ENCODE results near the gene GPM6B.
"Not testable (repeated sequence)": the region's sequence is repeated elsewhere in the genome, so short reads cannot be mapped to it uniquely, and the experiment has no call there.

The GPM6B gene

GRCh38 chrX:13761606-13762414, 55.1 kb downstream of the GPM6B start:
- peak in 1 of 3 donors; percentile 20 for DNase-seq

GRCh38 chrX:13760426-13760825, 56.5 kb downstream of the GPM6B start:
- peak in 2 of 3 donors; percentile 32 to 37 for DNase-seq

DNA sequence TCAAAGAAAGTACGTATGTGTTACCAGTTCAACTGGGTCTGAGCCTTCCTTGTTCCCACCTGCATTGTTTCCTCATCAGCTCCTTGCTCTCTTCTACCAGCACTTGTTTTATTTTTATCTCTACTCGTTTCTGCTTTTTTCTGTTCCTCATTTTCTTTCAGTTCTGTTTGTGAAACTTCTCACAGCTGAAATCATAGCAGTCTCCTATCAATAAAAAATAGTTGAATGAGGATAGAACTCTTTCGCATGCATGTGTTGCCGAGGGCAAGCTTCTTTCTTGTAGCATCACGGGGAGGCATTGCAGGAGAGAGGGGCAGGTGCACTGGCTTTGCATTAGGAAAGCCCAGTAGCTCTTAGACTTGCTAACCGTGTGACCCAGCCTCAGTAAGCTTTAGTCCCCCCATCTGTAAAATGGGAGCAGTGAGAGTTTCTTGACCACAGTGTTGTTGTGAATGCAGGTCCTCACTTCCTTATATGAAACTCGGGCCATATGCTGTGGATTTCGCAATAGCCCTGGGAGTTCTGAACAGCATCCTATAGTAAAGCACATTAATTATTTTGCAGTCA, 57.7 kb downstream of the GPM6B start:
- DNase-seq: peak; percentile 33 to 47 (median 33)

GRCh38 chrX:13756381-13756780, 60.5 kb downstream of the GPM6B start:
- DNase-seq: no peak

DNA sequence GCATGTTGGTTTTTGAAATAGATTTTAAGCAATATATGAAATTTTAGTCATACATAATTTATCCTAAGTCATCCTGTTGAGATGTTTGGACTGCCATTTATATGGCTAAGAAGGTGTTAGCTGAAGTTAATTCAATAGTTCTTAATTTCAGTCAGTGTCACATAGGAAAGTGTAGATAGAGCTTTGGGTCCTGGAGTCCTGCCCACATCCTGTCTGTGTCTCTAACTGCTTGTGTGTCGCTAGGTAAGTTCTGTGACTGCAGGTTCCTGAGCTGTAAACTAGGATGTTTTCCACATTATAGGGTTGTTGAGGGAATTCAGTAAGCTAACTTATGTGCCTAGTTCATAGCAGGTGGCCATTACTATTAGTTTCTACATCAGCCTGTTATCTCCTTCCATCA, 61.6 kb downstream of the GPM6B start:
- DNase-seq: no peak

GRCh38 chrX:13754765-13755164, 62.1 kb downstream of the GPM6B start:
- no peak for DNase-seq

- peak; percentile 37 to 60 (median 52) for DNase-seq
Observed at GRCh38 chrX:13752646-13753045, 64.2 kb downstream of the GPM6B start.

GRCh38 chrX:13752141-13752540, 64.8 kb downstream of the GPM6B start:
- no peak for DNase-seq

DNA sequence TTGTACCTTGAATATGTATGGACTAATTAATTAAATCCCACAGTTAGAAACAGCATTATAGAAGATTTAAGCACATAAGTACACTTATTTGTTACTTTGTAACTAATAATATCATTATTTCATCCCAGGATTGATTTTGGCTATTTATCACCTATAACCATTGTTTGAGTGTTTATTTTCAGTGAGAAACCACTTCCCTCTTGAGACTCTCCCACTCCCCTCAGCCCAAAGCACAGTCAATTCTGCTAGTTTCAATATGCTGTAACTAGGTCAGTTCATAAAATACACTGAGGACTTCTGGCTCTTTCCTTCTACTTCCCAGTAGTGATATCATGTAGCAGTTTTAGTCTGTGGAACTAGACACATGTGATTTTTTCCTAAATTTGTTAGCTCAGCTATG, 66.1 kb downstream of the GPM6B start:
- no peak for DNase-seq

DNA sequence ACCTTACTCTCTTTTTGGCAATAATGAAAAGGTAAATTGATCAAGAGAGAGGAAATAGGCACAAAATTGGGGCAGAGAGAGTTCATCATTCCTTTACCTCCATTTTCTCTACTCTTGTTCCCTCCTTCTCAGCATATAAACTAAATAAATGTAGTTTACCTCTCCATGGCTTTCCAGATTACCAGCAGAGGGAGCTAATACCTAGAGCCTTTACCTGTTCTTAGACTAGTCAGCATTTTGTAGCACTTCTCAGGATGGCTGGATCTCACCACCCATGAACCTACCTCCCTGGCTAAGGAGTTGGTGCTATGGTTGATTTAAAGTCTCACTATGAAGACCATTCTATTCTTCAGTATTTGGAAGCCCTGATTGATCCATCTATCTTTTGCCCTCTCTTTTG, 66.7 kb downstream of the GPM6B start:
- DNase-seq: peak in 1 of 3 donors; percentile 46

DNA sequence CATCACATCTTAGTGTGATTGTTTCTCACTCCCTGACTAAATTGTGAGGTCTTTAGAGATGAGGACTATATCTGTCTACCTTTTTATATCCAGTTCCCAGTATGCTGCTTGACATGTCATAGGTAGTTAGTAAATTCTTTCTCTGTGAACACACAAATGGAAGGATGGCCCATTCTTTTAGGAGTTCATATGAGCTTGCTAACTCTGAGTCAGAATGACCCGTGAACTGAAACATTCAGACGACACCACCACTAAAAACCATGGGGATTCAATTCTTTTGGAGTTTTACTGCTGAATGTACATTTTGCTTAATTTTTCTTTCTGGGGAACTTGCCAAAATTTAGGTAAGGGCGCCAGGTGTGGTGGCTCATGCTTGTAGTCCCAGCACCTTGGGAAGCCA, 68.4 kb downstream of the GPM6B start:
- no peak for DNase-seq

DNA sequence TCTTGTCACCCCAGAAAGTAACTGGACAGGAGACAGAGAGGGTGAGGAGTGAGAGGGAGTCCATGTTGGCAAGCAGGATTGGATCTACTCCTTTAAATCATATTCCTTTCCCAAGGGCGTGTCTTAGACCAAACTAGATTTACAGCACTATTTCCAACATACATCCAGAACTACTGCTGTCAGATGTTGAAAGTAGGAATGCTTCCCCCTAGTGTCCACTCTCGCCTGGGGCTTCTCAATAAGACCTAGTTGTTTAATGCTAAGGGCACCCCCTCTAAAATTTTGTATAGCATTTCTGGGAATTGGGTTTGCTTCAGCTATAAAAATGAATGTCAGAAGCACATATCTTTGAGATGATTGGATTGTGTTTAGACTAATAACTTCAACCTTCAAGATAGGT, 69.1 kb downstream of the GPM6B start:
- DNase-seq: peak in 2 of 3 donors; percentile 50 to 59

DNA sequence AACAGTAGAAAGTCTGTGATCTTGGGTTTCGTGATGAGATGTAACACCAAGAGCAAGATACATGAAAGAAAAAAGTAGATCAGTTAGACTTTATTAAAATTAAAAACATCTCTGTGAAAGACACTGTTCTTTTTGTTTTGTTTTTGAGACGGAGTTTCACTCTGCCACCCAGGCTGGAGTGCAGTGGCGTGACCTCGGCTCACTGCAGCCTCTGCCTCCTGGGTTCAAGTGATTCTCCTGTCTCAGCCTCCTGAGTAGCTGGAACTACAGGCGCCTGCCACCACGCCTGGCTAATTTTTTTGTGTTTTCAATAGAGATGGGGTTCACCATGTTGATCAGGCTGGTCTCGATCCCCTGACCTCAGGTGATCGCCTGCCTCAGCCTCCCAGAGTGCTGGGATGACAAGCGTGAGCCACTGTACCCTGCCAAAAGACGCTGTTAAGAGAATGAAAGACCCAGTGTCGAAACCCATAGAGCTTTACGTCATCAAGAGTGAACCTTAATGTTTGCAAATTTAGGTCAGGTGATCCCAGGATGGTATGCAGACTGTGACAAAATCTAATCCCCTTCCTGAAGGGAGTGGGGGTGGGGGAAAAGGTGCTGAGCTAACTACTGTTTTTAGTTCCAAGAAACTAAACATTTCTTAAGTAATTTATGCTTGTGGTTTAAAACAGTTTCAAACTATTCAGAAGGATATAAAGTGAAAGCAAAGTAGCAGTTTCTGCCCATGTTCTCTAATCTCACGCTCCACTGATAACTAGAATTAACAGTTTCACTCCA, 74.3 kb downstream of the GPM6B start:
- DNase-seq: peak; percentile 32 to 35 (median 33)

- no peak for DNase-seq
Observed at GRCh38 chrX:13741695-13742094, 75.2 kb downstream of the GPM6B start.

DNA sequence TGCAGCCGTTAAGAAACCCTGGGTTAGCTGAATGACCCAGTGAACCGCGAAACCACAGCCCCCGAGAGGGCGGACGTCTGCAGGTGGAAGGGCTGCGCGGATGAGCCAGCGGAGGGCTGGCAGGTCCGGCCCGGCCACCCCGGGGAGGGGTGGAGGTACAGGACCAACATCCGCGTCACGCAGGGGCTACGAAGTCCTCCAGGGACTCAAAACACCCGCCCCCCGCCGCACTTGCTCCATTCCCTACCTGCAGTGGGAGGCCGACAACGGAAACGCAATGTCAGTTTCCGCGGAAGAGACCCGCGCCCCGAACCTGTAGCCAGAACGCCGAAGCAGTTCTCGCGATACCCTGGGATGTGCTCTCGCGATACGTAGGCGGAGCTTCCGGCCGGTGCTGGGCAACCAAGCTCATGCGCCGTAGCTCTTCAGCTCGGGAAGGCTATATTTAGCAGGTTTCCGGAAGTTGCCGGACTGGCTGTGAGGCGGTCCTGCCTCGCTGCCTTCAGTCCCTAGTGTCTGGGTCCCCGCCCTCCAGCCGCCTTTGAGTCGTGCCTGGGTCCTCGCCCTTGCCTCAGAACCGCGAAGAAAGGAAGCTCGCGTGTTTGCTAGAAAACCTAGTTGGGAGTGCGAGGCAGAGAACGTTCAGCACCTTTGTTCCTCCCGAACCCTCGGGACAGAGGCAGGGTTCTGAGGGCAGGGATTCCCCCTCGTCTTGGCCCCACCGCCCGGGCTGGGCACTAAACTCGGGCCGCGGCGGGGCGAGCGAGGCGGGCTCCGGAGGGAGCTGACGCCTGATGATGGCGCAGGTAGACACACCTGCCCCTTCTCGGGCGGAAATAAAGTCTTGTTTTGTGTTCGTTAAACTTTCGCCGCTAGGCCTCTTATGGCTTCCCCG, 82.4 kb downstream of the GPM6B start, which contains the start of the genes OFD1 and TRAPPC2:
Gene OFD1 (plus strand): TSS at position 471 of the 895 bp plus-strand sequence. CDS start 324 bp downstream, at position 795.
Gene TRAPPC2 (minus strand): TSS at position 343 of the 895 bp plus-strand sequence. CDS start 14,657 bp downstream, outside the sequence.
- peak; percentile 91 to 95 (median 94) for DNase-seq

- no peak for DNase-seq
Observed at GRCh38 chrX:13733506-13733905, 83.4 kb downstream of the GPM6B start.

GRCh38 chrX:13732246-13733067, 84.4 kb downstream of the GPM6B start:
- DNase-seq: no peak

DNA sequence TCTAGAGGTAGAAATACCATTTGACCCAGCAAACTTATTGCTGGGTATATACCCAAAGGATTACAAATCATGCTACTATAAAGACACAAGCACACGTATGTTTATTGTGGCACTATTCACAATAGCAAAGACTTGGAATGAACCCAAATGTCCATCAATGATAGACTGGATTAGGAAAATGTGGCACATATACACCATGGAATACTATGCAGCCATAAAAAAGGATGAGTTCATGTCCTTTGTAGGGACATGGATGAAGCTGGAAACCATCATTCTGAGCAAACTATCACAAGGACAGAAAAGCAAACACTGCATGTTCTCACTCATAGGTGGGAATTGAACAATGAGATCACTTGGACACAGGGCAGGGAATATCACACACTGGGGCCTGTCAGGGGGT, 86.4 kb downstream of the GPM6B start:
- not testable (repeated sequence) for DNase-seq

DNA sequence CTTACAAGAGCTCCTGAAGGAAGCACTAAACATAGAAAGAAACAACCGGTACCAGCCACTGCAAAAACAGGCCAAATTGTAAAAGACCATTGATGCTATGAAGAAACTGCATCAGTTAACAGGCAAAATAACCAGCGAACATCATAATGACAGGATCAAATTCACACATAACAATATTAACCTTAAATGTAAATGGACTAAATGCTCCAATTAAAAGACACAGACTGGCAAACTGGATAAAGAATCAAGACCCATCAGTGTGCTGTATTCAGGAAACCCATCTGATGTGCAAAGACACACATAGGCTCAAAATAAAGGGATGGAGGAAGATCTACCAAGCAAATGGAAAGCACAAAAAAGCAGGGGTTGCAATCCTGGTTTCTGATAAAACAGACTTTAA, 90.3 kb downstream of the GPM6B start:
- DNase-seq: not testable (repeated sequence)

GRCh38 chrX:13724878-13725277, 92.0 kb downstream of the GPM6B start:
- not testable (repeated sequence) for DNase-seq

DNA sequence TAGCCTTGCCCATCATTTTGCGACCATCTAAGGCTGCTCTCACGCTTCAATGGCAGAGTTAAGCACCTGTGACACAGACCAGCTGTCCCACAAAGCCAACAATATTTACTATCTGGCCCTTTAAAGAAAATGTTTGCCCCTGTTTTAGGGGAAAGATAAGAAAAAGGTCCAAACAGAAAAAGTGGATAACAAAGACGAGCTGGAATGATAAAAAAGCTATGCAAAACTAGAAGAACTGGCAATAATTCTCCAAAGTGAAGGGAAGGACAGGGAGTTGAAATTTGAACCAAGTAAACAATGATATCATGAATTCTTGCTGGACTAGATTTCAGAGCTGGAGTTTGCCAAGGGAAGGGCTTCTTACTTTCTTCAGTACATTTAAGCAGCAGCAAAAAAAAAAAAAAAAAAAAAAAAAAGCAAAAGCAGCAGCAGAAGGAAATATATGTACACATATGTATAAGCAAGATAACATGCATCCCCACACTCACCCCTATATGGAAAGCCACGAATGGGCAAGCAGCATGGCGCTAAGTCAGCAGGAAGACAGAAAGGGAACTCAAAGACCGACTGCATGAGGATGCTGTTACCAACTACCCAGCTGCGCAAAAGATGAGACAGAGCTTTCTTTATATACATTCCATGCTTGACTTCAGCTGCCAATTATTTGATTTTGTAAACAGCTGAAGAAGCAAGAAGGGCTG, 94.9 kb downstream of the GPM6B start:
- DNase-seq: no peak

All from suppressor macrophage treated with lipopolysaccharide for 1 hour (primary cell).